Mucosa of descending colon (tissue), 3 donors: ENCODE data around the gene JDP2. TPM values are rescaled to one million over a fixed set of nuclear protein-coding genes. Genes with fewer than 3 reads are reported as not detected.

ENCODE experiments used
- ATAC-seq: fragments of 200-7000 bp; cut with Tn5 transposase; one replicate; pipeline ENCODE4 v1.9.1; 2020; ENCODE audit warnings: mild to moderate bottlenecking, moderate library complexity
- DNase-seq, 3 donors: peaks; one replicate each; pipeline ENCODE4 v3.0.0-alpha.2; 2020
- H3K36me3 ChIP-seq: fragments of 200-600 bp; one replicate; pipeline ENCODE4 v1.8.0; 2021; ENCODE audit warnings: low read depth, mild to moderate bottlenecking
- H3K4me1 ChIP-seq: fragments of 200-600 bp; one replicate; pipeline ENCODE4 v1.8.0; 2021; ENCODE audit warnings: low read depth, mild to moderate bottlenecking
- H3K4me3 ChIP-seq: fragments of 200-600 bp; one replicate; pipeline ENCODE4 v1.8.0; 2021; ENCODE audit warnings: mild to moderate bottlenecking
- H3K9me3 ChIP-seq: fragments of 200-600 bp; one replicate; pipeline ENCODE4 v1.8.0; 2021; ENCODE audit warnings: mild to moderate bottlenecking
- intact Hi-C, 2 donors: fragments of 100-400 bp; cut with DNase I in 1 of 2; cut with micrococcal nuclease in 1 of 2; formaldehyde crosslinking; loops; one replicate each; pipeline versions ENCODE4 v1.11.0 to v1.11.1; 2022; cut with DNase I, micrococcal nuclease
- total RNA-seq, 3 donors: library from RNA; stranded (reverse); fragmentation: NEBNext Ultra II Directional in 2 of 3; extraction: Animal tissue kit (Norgen Biotek cat#: 25700) in 2 of 3; gene quantifications; one replicate each; pipeline versions ENCODE4 v1.2.1 to v1.2.4, GENCODE V29; 2021 to 2023
- TF ChIP-seq, protein P1 (sequence below): fragments of 200-600 bp; IDR thresholded peaks from one replicate; pipeline ENCODE4 v1.8.0; 2022; ENCODE audit warnings: antibody characterized with exemption, mild to moderate bottlenecking
- donor health status: DM: no; HTN: no; CAD: no; lungs with moderate emphysema.
- donor health status: DM: no; HTN: no; CAD: no.
- donor health status: DM: no; HTN: yes; CAD: no.

The JDP2 gene
- total RNA-seq, 3 donors from 2014 or later, result 17.7 to 48.0 (median 29.0) TPM

DNA sequence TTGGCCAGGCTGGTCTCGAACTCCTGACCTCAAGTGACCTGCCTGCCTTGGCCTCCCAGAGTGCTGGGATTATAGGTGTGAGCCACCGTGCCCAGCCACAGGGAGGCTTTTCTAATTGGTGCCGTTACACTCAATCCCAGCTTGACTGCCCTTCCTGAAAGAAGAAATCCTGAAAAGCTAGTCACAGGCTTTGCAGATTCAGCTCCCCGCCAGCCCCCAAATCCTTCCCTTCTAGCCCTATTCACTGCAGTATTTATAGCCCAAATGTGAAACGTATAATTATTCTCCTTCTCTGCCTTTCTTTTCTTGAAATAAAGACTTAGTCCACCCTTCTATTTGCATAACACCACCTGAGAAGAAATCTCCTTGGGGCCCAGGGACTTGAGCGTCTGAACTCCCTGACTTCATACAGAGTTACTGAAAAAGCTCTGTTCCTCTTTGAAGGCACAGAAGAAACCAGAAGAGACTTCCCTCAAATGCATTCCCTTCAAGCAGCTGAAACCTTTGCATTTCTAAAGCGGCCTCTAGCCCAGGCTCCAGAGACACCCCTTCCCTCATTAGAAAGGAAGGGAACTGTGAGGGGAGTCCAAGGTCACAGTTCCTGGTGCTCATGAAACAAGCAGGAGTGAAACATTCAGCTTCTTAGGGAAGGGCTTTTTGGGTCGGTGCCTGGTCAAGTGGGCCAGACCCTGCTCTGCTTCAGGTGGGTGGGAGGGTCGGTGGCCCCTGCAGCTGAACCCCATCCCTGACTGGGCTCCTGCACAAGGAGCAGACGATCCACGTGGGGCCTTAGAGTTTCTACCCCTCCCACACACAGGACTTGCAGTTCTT is 52.2 kb downstream of the JDP2 start:
- Histone ChIP-seq H3K4me1 (peaks cover 3% of the 10 kb centered on the region), H3K4me3 (no peak overlapping the region), H3K9me3 (no peaks in the 10 kb centered on the region), H3K36me3 (no peaks in the 10 kb centered on the region)
- no peak for ATAC-seq
- TF ChIP-seq, protein P1, sequence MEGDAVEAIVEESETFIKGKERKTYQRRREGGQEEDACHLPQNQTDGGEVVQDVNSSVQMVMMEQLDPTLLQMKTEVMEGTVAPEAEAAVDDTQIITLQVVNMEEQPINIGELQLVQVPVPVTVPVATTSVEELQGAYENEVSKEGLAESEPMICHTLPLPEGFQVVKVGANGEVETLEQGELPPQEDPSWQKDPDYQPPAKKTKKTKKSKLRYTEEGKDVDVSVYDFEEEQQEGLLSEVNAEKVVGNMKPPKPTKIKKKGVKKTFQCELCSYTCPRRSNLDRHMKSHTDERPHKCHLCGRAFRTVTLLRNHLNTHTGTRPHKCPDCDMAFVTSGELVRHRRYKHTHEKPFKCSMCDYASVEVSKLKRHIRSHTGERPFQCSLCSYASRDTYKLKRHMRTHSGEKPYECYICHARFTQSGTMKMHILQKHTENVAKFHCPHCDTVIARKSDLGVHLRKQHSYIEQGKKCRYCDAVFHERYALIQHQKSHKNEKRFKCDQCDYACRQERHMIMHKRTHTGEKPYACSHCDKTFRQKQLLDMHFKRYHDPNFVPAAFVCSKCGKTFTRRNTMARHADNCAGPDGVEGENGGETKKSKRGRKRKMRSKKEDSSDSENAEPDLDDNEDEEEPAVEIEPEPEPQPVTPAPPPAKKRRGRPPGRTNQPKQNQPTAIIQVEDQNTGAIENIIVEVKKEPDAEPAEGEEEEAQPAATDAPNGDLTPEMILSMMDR, result no peak
- no peak for DNase-seq
- intact Hi-C loops, result loop anchor here in 1 of 2 donors (10.0 kb wide), 1 partner anchor 335 kb away; no protein-coding TSS in a partner anchor

DNA sequence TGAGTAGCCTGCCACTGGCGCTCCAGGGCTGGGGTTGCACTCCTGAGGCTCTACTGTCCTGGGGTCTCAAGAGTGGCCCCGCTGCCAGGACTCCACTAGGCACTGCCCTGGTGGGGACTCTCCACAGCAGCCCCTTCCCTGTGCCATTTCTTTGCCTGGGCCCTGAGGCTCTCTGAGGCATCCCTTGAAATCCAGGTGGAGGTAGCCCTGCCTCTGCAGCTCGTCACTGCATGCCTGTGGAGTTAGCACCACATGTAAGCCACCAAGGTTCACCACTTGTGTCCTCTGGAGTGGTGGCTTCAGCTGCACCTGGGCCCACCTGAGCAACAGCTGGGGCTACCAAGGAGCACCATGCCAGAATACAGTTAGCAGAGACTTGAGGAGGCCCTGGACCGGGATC is 54.5 kb downstream of the JDP2 start:
- Histone ChIP-seq H3K36me3 (no peaks in the 10 kb centered on the region), H3K4me3 (no peak overlapping the region), H3K9me3 (no peaks in the 10 kb centered on the region), H3K4me1 (no peaks in the 10 kb centered on the region)
- ATAC-seq (no peak), DNase-seq (no peak)
- intact Hi-C loops, result loop anchor here in 1 of 2 donors (10.0 kb wide), 1 partner anchor 338 kb away; no protein-coding TSS in a partner anchor
- TF ChIP-seq, protein P1, result no peak

DNA sequence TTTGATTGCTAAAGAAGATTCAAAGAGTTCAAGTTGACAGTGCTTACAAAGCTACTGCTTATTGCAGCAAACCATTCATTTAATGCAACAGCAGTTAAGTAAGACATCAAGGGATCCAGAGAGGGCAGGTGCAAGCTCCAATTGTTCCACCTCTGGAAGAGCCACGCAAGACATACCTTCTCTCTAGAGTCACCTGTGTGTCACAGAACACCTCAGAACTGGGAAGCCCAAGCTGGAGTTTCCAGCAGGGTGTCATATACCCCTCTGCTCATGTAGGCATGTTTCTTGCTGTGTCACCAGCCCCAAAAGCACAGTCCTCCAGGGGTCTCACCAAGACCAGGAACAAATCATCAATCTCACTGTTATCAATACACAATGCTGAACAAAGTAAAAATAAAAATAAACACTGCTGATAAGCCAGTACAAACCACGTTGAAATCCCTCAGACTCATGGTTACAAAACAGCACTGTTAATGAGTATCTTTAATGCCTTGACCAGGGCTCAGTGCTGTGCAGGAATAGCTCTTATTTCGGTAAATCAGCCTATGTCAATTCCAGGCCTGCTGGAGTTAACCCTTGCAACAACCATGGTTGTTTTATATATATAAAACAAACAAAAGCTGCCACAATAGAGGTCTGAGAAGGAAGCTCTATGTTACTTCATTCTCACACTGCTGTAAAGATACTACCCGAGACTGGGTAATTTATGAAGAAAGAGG is 57.0 kb downstream of the JDP2 start:
- TF ChIP-seq, protein P1, result no peak
- intact Hi-C loops, result loop anchor here in 1 of 2 donors (5.0 to 10.0 kb wide), 2 partner anchors 173 to 340 kb away; no protein-coding TSS in a partner anchor
- no peaks in the 10 kb centered on the region for H3K36me3 ChIP-seq
- ATAC-seq, result no peak
- H3K4me1 ChIP-seq, result no peaks in the 10 kb centered on the region
- H3K9me3 ChIP-seq, result no peaks in the 10 kb centered on the region
- DNase-seq, result no peak
- no peak overlapping the region for H3K4me3 ChIP-seq

DNA sequence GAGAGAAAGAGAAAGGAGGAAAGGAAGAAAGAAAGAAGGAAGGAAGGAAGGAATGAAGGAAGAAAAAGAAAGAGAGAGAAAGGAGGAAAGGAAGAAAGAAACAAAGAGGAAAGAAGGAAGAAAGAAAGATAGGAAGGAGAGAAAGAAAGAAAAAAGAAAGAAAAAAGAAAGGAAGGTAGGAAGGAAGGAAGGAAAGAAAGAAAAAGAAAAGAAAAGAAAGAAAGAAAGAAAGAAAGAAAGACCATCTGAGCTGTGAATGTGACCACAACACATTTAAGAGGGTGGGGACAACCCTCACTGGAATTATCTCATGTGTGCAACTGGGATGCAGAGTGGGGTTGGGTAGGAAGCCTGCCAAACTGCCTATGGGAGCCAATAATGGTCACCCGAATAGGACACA is 58.5 kb downstream of the JDP2 start:
- intact Hi-C loops, result loop anchor here in 1 of 2 donors (5.0 to 10.0 kb wide), 2 partner anchors 174 to 342 kb away; no protein-coding TSS in a partner anchor
- no peak overlapping the region for H3K4me3 ChIP-seq
- TF ChIP-seq, protein P1, result no peak
- no peaks in the 10 kb centered on the region for H3K9me3 ChIP-seq
- ATAC-seq, result no peak
- no peak for DNase-seq
- H3K4me1 ChIP-seq, result no peaks in the 10 kb centered on the region
- H3K36me3 ChIP-seq, result no peaks in the 10 kb centered on the region

DNA sequence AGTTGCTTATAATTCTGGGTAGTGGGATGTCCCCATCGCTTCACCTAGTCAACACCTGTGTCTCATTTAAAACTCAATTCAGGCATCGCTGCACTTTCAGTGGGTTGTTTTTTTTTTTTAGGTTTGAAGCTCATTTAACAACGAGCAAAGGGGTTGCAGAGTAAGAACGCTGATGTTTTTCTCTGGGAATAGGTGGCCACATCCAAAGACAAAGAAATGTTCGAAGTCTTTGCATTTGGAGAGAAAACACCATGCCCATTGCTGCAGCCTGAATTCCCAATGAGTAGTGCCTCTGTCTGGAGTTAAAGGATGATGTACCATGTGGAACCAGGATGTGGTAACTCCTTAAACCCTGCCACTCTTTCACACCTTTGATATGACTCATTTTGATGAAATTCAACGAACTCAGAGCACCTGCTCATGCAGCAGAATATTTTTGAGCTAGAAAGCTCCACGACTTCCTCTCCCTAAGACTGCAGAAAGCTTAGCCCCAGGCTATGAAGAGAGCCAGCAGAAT is 59.4 kb downstream of the JDP2 start:
- no peak for DNase-seq
- TF ChIP-seq, protein P1, result no peak
- no peaks in the 10 kb centered on the region for H3K4me1 ChIP-seq
- intact Hi-C loops, result loop anchor here in 1 of 2 donors (5.0 to 10.0 kb wide), 2 partner anchors 175 to 342 kb away; no protein-coding TSS in a partner anchor
- H3K9me3 ChIP-seq, result no peaks in the 10 kb centered on the region
- peak; percentile 51 for ATAC-seq
- no peak overlapping the region for H3K4me3 ChIP-seq
- H3K36me3 ChIP-seq, result no peaks in the 10 kb centered on the region
